DMS114 treated with DMSO at 0.1 percent for 48 hours (cell line): Measurements from ENCODE around the gene IL1RAPL2.
A peak's percentile ranks its signal among the peaks of the same experiment; 100 is the strongest.
"Not testable (repeated sequence)": the region's sequence is repeated elsewhere in the genome, so short reads cannot be mapped to it uniquely, and the experiment has no call there.

Source experiments
- DNase-seq: peaks from one replicate; lab custom pipeline; 2025; ENCODE audit not compliant: unreplicated experiment; lab: John Stamatoyannopoulos, UW

The IL1RAPL2 gene

GRCh38 chrX:105134273-105134672 lies 568.3 kb downstream of the IL1RAPL2 start:
- no peak for DNase-seq

- no peak for DNase-seq
These were observed 570.8 kb downstream of the IL1RAPL2 start for GRCh38 chrX:105136786-105137185.

- DNase-seq = no peak
These were observed 584.0 kb downstream of the IL1RAPL2 start for GRCh38 chrX:105150036-105150435.

- no peak for DNase-seq
These were observed 584.6 kb downstream of the IL1RAPL2 start for GRCh38 chrX:105150557-105150956.

GRCh38 chrX:105167233-105167632 lies 601.2 kb downstream of the IL1RAPL2 start:
- DNase-seq = no peak

GRCh38 chrX:105168577-105168976 lies 602.6 kb downstream of the IL1RAPL2 start:
- no peak for DNase-seq

- no peak for DNase-seq
These were observed 607.1 kb downstream of the IL1RAPL2 start for GRCh38 chrX:105173071-105173470.

- DNase-seq = no peak
These were observed 613.6 kb downstream of the IL1RAPL2 start for GRCh38 chrX:105179644-105180043.

GRCh38 chrX:105189093-105189492 lies 623.1 kb downstream of the IL1RAPL2 start:
- no peak for DNase-seq

GRCh38 chrX:105190252-105190853 lies 624.4 kb downstream of the IL1RAPL2 start:
- peak; percentile 21 for DNase-seq

GRCh38 chrX:105191878-105192277 lies 625.9 kb downstream of the IL1RAPL2 start:
- DNase-seq = no peak

GRCh38 chrX:105209406-105209805 lies 643.4 kb downstream of the IL1RAPL2 start:
- no peak for DNase-seq

GRCh38 chrX:105210258-105210657 lies 644.3 kb downstream of the IL1RAPL2 start:
- no peak for DNase-seq

- DNase-seq = no peak
These were observed 645.1 kb downstream of the IL1RAPL2 start for GRCh38 chrX:105211066-105211575.

- no peak for DNase-seq
These were observed 653.7 kb downstream of the IL1RAPL2 start for GRCh38 chrX:105219454-105220401.

- DNase-seq = no peak
These were observed 654.6 kb downstream of the IL1RAPL2 start, which contains the start of gene TEX13A for GRCh38 chrX:105220636-105221035. Gene TEX13A (minus strand): TSS chrX:105220694. CDS start chrX:105220397, 297 bp downstream.

- DNase-seq = no peak
These were observed 655.4 kb downstream of the IL1RAPL2 start for GRCh38 chrX:105221374-105221773.

GRCh38 chrX:105226499-105226898 lies 660.5 kb downstream of the IL1RAPL2 start:
- no peak for DNase-seq

- DNase-seq = no peak
These were observed 662.6 kb downstream of the IL1RAPL2 start for GRCh38 chrX:105228602-105229001.

- no peak for DNase-seq
These were observed 663.1 kb downstream of the IL1RAPL2 start for GRCh38 chrX:105229146-105229545.

- not testable (repeated sequence) for DNase-seq
These were observed 671.4 kb downstream of the IL1RAPL2 start for GRCh38 chrX:105237407-105237806.

- no peak for DNase-seq
These were observed 675.1 kb downstream of the IL1RAPL2 start for GRCh38 chrX:105241056-105241455.
